Globus pallidus (tissue), 1 donor: ENCODE measurements around the gene NIPAL1.

ENCODE experiments used
- DNase-seq: peaks from one replicate; pipeline ENCODE4 v3.0.0-alpha.2; 2015; ENCODE audit warnings: low spot score

The NIPAL1 gene

DNA sequence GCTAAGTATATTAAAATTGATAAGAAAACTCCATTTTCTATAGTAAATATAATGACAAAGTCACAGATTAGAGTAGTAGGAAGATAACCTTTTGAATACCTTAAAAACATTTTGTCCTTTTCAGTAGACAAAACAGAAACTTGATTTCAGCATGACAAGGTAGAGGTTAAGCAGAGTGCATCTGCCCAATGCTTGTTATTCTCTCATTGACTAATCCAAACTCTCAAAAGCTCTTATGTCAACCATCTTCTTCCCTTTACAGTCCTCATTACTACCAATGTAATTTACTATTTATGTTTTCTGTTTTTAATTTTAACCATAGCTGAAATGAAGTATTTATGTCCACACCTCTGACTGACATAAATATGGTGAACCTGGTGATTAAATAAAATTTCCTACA lies 11.1 kb downstream of the NIPAL1 start:
- DNase-seq = no peak

DNA sequence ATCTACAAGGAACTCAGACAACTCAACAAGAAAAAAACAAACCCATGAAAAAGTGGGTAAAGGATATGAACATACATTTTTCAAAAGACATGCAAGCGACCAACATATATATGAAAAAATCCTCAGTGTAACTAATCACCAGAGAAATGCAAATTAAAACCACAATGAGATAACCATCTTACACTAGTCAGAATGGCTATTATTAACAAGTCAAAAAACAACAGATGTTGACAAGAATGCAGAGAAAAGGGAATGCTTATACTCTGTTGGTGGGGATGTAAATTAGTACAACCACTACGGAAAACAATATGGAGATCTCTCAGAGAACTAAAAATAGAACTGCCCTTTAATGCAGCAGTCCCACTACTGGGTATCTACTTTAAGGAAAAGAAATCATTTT lies 12.1 kb downstream of the NIPAL1 start:
- DNase-seq = no peak

DNA sequence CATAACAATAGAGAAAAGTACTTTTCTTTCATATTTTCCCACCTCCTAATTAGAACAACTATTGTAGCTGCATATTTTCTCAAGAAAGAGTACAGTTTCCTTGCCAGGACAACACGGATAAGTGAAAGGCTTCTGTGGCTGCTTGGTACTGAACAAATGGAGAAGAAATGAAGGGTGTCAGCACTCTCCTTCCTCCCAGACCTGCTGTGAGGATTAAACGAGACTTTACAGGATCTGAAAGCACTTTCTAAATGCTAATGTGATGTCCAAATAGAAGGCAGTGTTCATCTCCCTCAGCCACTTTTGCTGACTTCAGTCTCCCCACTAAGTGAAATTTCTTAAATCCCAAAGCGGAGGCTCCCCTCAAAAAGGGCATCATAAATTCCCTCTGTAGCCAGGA lies 13.9 kb downstream of the NIPAL1 start:
- DNase-seq = no peak

DNA sequence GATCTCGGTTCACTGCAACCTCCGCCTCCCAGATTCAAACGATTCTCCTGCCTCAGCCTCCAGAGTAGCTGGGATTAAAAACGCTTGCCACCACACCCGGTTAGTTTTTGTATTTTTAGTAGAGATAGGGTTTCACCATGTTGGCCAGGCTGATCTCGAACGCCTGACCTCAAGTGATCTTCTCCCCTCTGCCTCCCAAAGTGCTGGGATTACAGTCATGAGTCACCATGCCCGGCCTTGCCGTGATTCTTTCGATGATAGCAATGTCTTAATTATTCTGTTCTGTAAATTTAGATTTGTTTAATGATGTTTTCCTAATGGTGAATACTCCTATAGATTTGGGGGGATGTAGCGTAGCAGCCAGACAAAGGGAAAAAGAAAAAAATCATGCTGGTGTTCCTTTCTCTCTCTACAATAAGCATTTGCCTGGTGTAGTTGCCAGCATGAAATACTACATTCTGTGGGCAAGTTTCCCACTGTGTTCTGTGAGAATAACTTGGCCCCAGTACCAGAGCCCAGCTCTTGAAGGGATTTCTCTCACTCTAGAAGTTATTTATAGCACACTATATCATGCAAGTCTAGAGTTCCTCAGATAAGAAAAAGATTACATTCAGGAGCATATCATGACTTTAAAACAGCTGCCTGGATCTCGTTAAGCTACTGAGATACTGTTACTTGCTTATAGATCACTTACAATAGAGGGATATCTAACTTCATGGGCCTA lies 15.4 kb downstream of the NIPAL1 start:
- DNase-seq = no peak

DNA sequence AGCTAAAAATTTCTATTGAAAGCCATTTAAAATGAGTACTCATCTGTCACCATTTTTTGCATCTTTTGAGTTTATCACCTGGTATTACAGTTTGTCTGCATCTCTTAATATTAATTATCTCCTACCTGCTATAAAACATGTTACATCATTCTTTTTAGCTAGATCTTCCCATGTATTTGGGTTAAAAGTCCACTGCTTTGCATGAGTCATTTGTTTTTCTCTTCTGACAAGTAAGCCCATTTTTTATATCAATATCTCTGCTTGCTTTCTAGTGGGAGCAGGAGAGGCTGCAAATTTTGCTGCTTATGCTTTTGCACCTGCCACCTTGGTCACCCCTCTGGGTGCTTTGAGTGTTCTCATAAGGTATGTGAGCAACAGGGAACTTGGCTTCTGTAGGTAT lies 16.1 kb downstream of the NIPAL1 start:
- no peak for DNase-seq

DNA sequence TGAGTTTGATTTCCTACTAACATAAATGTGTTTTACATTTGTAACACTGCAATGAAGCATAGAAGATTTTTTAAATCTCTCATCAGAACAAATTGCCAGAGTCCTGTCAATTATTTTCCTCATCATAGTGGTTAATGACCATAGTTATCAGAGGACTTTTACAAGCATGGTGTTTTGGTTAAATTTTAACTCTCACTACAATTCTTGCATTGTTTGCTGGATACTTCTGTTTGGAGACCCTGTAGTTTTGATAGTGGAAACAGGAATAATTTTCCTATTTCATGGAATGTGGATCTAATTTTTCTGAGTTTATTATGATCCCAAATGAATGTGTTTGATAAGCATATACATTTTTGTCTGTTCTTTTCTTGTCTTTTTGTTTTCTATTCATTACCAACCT lies 16.8 kb downstream of the NIPAL1 start:
- no peak for DNase-seq

DNA sequence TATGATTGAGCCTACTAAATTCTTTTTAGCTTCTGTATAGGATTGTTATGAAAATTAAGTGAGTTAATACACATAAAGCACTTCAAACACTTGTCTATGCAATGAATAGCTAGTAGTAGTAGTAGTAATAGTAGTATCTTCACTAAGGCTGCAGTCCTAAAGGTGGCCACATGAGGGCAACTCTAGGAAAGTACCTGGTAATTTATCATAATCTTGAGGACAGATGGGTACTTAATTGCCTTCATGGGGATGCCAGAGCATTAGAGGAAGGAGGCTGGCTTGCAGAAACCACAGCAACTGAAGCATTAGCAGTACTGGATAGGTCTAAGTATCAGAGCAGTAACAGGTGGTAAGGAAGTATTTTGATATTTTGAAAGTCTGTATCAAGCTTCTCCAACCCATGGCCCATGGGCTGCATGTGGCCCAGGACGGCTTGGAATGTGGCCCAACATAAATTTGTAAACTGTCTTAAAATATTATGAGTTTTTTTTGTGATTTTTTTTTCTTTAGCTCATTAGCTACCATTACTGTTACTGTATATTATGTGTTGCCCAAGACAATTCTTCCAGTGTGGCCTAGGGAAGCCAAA lies 17.3 kb downstream of the NIPAL1 start:
- no peak for DNase-seq

DNA sequence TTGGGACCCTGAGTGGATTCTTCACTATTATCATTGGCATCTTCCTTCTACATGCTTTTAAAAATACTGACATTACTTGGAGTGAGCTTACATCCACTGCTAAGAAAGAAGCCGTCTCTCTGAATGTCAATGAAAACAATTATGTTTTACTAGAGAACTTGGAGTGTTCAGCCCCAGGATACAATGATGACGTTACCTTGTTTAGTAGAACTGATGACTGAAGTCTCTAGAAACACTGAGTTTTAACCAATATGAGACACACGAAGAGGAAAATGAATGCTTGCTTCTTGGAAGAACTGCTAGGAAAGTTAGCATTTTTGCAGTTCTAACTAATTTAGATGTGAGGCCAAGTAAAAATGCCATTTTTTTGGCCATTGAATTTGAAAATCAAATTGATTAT lies 19.4 kb downstream of the NIPAL1 start:
- no peak for DNase-seq

DNA sequence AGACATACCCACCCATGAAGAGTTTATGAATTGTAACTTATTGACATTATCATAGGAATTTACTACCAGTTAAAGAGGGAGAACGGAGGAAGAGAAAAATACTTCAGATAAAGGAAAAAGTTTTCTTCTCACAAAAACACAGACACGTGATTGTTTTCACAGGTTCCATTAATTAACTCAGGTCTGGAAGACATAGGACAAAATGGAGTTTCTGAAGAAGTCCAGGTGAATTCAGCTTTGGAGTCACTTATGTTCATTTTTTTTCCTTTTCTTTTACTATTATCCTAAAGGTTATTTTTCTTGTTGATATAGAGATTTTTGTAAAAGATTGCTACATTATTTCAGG lies 20.5 kb downstream of the NIPAL1 start:
- DNase-seq = no peak

DNA sequence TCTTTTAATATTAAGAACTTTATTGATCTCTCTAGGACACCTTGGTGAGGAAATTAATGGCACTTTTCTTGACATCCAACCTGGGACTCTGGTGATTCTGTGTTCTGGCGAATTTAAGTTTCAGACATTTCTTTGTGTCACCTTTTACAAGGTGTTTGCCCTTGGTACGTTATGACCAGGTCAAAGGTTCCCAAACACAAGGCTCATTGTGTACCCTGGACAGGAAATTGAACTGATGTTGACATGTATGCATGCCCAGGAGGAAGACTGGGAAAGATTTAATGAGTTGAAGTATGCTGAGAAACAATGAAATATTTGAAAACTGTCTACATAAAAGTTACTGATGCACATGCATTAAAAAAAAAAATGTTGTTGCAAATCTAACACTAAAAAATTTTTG lies 22.1 kb downstream of the NIPAL1 start:
- DNase-seq = no peak

DNA sequence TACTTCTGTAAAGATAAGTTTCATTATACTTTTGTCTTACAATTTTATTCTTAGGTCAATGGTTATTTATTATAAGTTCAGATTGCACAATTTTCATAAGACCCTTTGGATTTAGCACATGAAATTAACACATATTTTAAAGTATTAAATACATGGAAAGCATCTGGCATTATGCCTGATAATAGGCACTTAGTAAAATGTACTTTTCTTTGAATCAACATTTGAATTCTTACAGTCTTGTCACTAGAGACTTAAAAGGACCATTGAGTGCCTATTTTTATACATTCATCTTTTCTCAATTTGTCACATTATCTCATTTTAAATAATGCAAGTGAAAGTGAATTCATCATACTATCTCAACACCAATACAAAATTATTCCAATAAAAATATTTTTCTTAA lies 23.0 kb downstream of the NIPAL1 start:
- DNase-seq = no peak

DNA sequence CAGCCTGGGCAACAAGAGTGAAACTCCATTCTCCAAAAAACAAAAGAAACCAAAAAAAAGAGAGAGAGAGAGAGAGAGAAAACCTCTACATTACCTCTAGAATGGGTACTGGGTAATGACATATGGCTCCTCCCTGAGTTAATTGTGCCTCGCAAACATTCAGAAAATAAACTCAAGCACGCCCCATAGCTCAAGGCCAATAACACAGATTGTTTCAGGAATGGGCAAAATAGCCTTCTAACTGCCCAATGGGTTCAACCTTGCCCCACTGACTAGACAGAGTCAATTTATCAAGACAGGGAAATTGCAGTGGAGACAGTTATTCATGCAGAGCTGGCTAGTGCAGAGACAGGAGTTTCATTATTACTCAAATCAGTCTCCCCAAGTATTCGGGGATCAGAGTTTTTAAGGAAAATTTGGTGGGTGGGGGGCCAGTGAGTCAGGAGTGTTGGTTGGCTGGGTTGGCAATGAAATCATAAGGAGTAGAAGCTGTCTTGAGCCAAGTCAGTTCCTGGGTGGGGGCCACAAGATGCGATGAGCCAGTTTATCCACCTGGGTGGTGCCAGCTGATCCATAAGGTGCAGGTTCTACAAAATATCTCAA lies 25.1 kb downstream of the NIPAL1 start:
- no peak for DNase-seq

DNA sequence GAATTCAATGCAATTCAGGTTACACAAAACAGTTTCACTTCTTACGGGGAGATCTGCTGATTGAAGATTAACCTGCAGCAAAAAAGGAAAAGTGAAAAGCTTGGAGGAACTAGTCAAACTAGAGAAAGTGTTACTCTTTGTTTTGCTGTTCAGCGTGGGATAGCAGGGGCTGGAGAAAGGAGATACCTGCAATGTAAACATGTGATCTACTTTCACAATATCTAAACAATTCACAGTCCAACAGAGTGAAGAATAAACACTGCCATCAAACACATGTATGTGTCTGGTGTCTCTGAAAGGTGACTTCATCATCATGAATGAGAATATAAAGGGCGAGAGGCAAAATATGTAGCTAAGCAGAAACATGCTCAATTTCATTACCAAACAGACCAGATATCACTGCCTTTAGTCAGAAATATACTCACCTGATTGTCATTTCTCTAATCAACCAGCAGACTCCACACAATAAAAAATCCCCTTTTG lies 26.4 kb downstream of the NIPAL1 start:
- DNase-seq = no peak

DNA sequence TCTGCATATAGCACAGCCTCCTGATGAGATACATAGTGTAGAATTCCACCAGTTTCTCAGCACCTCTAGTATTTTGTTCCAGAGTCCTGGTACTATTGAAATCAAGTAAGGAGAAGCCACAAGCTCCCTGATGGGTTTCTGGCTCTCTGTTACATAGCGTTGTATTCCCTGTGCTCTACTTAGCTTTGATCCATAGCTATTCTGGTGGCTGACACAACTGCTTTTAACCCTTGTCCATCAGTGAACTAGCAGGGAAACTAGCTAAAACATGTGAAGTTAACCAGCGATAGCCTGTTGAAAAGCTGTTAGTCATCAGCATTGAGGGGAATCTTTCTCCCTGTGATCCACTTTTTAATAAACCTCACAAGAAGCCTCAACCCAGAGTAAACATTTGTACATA lies 26.9 kb downstream of the NIPAL1 start:
- no peak for DNase-seq

DNA sequence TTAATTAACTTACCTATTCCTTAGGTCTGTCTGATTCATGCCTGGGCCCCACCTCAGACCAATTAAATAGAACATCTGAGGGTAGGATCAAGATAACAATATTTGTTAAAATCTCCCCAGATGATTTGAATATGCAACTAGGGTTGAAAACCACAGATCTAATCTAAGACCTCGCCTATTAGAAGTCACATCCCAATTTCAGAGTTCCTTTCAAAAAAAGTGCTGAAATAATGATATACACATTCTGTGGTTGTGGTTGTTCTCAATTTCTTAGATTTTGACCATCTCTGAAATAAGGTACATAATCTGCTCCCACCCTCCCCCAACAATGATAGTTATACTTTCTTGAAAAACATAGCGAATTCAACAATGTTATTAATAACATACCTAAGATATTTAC lies 27.7 kb downstream of the NIPAL1 start:
- DNase-seq = no peak

DNA sequence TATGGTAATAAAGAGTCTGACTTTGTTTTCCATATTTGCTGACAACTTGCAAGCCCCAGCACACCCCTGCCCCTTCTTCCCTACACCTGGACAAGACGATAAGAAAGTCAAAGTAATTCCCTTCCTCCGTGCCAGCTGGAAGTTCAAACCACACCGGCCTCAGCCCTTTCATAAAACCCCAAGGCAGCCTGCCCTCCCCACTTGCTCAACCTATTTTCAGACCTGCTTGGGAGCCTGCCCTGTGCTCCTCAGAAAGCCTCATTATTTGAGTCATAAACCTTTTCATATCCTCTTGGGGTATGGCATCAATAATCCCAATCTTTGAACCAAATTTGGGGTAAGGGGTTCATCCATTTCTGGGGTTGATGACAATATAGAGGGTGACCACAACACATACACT lies 29.5 kb downstream of the NIPAL1 start:
- no peak for DNase-seq

DNA sequence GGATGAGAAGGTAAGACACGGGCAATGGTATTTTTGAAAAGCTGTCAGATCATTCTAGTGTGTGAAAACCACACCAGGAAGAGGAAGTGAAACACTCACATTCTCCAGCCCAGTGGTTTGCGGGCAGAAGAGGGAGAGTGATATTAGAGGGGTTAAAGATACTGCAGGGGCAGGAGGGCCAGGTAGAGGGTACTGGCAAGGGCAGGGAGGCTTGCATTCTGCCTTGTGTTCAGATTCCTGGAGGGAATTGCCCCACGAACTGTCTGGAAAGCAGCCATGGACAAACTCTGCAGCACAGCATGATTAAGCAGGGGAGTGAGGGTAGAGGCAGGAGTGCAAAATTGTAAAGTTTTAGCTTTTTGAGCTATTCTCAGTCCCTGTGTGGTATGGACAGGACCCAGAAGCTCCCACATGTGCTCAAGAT lies 30.9 kb downstream of the NIPAL1 start:
- DNase-seq = peak; percentile 10

DNA sequence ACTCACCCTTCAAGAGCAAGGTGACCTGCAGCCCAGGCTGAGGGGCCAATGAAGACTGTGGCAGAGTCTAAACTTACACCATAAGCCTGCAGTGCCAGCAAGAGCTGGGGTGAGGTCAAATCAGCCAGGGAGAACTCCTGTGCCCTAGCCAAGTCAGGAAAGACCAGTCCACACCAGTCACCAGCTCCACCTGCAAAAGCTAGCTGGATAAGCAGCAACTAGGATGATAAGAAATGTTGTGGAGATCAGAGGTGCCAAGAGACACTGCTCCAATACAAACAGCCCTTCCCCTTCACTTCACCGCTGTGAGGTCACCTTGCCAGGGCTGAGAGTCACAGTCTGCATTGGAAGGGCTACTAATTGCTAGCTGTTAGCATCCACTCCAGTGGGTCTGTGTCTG lies 31.3 kb downstream of the NIPAL1 start:
- no peak for DNase-seq

DNA sequence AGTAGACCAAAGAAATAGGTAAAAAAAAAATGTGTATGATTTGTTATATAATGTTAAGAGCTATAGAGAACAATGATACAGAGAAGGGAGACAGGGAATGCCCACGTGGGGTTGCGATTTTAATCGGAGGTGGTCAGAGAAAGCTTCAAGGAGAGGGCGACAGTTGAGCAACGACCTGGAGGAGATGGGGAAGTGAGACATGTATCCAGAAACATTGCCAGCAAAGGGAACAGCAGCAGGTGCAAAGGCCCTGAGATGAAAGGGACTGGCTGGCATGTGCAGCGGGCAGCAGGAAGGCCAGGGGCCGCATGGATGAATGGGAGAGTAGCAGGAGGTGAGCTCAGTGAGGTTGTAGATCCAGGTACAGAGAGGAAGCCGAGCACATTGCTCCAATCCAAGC lies 32.9 kb downstream of the NIPAL1 start:
- DNase-seq = no peak

DNA sequence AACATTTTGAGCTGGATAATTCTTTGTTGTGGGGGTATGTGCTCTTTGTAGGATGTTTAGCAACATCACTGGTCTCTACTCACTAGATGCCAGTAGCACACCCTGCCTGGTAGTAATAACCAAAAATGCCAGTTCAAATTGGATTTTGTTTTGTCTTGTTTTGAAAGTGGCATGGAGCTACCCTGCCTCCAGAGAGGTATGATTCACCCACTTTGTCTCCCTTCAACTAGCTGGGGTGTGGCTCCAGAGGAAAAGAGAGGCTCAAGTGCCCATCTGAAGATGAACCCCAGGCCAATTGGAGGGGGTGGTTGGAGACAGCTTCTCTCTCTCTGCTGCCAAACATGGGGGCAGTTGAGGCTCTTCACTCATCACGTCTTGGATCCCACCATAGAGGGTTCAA lies 34.5 kb downstream of the NIPAL1 start:
- no peak for DNase-seq

DNA sequence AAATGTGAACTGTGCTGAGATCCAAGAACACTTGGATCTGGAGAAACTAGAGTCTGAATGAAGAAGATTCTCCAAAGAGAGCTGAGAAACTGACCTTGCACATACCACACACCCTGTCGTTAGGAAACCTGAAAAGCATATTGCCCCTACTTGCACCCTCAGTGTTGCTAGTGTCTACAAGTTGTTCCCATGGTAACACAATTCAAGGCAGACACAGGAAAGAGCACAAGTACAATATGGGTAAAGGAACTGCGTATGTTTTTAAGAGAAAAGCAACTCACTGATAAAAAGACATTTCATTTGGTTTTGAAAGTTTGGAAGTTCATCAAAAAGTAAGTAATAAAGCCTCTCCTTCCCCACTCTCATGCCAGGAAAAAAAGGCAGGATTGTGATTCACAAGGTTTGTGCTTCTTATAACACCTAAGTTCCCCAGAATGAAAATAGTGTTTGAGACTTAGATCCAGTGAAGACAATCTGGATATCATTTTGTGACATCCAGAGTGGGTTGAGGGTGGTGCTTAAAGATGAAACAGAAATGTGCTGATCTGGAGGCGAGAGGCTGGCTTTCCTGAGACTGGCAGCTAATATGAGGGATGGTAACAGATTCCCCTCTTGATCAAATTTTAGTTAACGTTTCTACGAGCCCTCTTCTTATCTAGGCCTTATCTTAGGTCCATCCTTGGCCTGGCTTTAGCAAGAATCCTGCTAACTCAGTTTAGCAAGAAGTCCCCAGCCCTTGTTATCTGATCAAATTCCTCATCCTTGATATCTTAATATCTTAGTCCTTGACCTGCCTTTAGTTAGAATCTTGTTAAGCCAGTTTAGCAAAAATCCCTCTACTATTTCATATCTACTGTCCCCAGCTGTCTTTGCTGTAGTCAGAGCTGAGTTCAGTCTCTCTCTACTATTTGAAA lies 42.3 kb downstream of the NIPAL1 start:
- no peak for DNase-seq

DNA sequence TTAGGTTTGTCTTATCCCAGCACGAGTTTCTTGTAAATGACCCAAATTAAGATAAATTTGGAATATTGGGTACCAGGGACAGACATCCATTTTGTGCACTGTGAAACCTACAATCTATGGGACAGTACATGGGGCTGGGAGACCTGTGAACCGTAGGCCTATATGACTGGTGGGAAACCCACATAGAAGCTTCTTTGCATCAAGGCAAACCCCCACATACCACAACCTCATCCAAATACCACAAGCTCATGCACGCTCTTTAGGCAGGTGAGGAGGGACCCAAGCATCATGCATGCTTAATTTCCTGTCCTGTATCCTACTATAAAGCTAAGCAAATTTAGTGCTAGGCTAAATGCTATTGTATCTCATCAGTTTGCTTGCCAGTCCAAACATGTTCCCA lies 47.8 kb downstream of the NIPAL1 start:
- no peak for DNase-seq

DNA sequence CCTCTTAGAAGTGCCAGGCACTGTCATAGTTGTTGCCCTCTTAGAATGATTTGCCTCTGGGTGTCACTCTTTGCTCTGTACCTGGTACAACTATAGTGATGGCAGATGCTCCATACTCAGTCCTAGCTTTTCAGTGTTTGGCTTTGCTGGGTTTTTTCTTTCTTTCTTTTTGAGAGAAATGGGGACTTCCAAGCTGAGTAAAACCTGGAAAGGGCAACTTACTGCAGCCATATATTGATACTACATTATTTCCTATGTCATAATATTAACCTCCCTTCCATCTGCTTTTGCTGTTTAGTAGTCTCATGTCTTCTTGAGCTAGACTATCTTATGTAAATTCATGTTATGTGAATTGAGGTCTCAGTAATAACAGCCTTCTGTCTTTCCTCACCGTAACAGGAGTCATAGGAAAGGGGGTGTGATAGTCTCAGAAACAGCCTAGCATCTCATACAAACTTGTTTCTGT lies 49.0 kb downstream of the NIPAL1 start:
- DNase-seq = no peak
